H1 (cell line): Measurements from ENCODE around the gene ABHD18. TPM values are rescaled to one million over a fixed set of nuclear protein-coding genes. Genes with fewer than 3 reads are reported as not detected.
A peak's percentile ranks its signal among the peaks of the same experiment; 100 is the strongest.

Experiments used
- CTCF ChIA-PET: fragments of 300-600 bp; sonication (Branson Sonifier 250); formaldehyde crosslinking; loops from one replicate; lab custom pipeline; 2021; ENCODE audit not compliant: partially characterized antibody; lab: Charles Lee
- POLR2A ChIA-PET: fragments of 300-600 bp; sonication (Branson Sonifier 250); formaldehyde crosslinking; loops from one replicate; lab custom pipeline; 2021; ENCODE audit warnings: inconsistent platforms; ENCODE audit not compliant: partially characterized antibody; lab: Charles Lee
- DNase-seq, 2 experiments: peaks; one replicate each; pipeline versions ENCODE4 v3.0.0 to v3.0.0-alpha.2; 2010 to 2022; ENCODE audit warnings: low spot score in 2 of 2, low read depth in 1 of 2, mixed read lengths in 1 of 2
- FAIRE-seq: peaks from 2 replicates; lab custom pipeline; 2011; peaks lifted over from hg19 to GRCh38; lab: Jason Lieb, UNC
- H2AFZ ChIP-seq: 2 replicates; pipeline ENCODE4 v1.8.1; 2012; ENCODE audit warnings: low read length, inconsistent platforms
- H2AK5ac ChIP-seq: 2 replicates; pipeline ENCODE4 v1.6.1; 2013; ENCODE audit warnings: low read depth, low read length
- H2BK120ac ChIP-seq: replicated peaks from 2 replicates; pipeline ENCODE3; 2013; ENCODE audit warnings: low read depth, low read length, inconsistent platforms
- H2BK12ac ChIP-seq: 2 replicates; pipeline ENCODE4 v1.6.1; 2013; ENCODE audit warnings: low read depth, low read length
- H2BK15ac ChIP-seq: 2 replicates; pipeline ENCODE4 v1.6.1; 2013; ENCODE audit warnings: low read length
- H2BK20ac ChIP-seq: 2 replicates; pipeline ENCODE4 v1.6.1; 2013; ENCODE audit warnings: low read length
- H2BK5ac ChIP-seq: 2 replicates; pipeline ENCODE4 v1.6.1; 2013; ENCODE audit warnings: low read depth, low read length
- H3K14ac ChIP-seq: 2 replicates; pipeline ENCODE4 v1.6.1; 2013; ENCODE audit warnings: inconsistent platforms; ENCODE audit not compliant: insufficient read length
- H3K18ac ChIP-seq: 2 replicates; pipeline ENCODE4 v1.6.1; 2013; ENCODE audit warnings: low read length; ENCODE audit errors: extremely low read depth
- H3K23ac ChIP-seq: 2 replicates; pipeline ENCODE4 v1.6.1; 2013; ENCODE audit warnings: inconsistent platforms; ENCODE audit not compliant: insufficient read length
- H3K23me2 ChIP-seq: 2 replicates; pipeline ENCODE4 v1.6.1; 2013; ENCODE audit warnings: low read depth, low read length
- H3K27ac ChIP-seq: 2 replicates; pipeline ENCODE4 v1.6.1; 2011; ENCODE audit warnings: low read depth, low read length, inconsistent platforms
- H3K27me3 ChIP-seq, 4 experiments: replicated peaks in 1 of 4; 1 replicate in 1 of 4; 2 replicates in 3 of 4; pipeline versions ENCODE4 v1.6.1 to v1.8.1; 2011 to 2013; ENCODE audit warnings: low read length in 3 of 4, mild to moderate bottlenecking in 3 of 4, inconsistent platforms in 2 of 4, mixed read lengths in 2 of 4, moderate library complexity in 1 of 4; ENCODE audit not compliant: control insufficient read depth in 3 of 4, insufficient read depth in 3 of 4; ENCODE audit errors: extremely low read depth in 1 of 4
- H3K36me3 ChIP-seq, 4 experiments: 2 replicates each; pipeline versions ENCODE4 v1.6.1 to v1.8.1; 2011 to 2013; ENCODE audit warnings: mild to moderate bottlenecking in 4 of 4, low read length in 3 of 4, moderate library complexity in 2 of 4, control low read depth in 1 of 4, inconsistent platforms in 1 of 4; ENCODE audit not compliant: insufficient read depth in 4 of 4, control insufficient read depth in 2 of 4
- H3K4ac ChIP-seq: replicated peaks from 2 replicates; pipeline ENCODE3; 2013; ENCODE audit warnings: low read length, low read depth, mixed read lengths, inconsistent platforms; ENCODE audit not compliant: insufficient read length
- H3K4me1 ChIP-seq, 4 experiments: replicated peaks in 1 of 4; 1 replicate in 1 of 4; 2 replicates in 3 of 4; pipeline versions ENCODE4 v1.6.1 to v1.8.1; 2011 to 2013; ENCODE audit warnings: low read length in 3 of 4, inconsistent platforms in 2 of 4, mixed read lengths in 1 of 4; ENCODE audit not compliant: insufficient read depth in 4 of 4, control insufficient read depth in 3 of 4
- H3K4me2 ChIP-seq, 2 experiments: 2 replicates each; pipeline versions ENCODE4 v1.6.1 to v1.8.1; 2011 to 2013; ENCODE audit warnings: low read depth in 2 of 2, low read length in 2 of 2, control low read depth in 1 of 2, inconsistent platforms in 1 of 2, mild to moderate bottlenecking in 1 of 2; ENCODE audit not compliant: insufficient read depth in 1 of 2
- H3K4me3 ChIP-seq, 4 experiments: fragments of 200-600, 300-600 bp in 1 of 4; sonication (generic), shearing (Covaris generic), sonication (Bioruptor Twin) in 1 of 4; 2 replicates each; pipeline versions ENCODE4 v1.5.1 to v1.8.1; 2011 to 2016; ENCODE audit warnings: low read length in 4 of 4, low read depth in 3 of 4, control low read depth in 2 of 4, inconsistent platforms in 2 of 4, mild to moderate bottlenecking in 2 of 4, mixed read lengths in 1 of 4, moderate library complexity in 1 of 4; ENCODE audit not compliant: insufficient read depth in 2 of 4; ENCODE audit errors: extremely low read depth in 1 of 4
- H3K56ac ChIP-seq: replicated peaks from 2 replicates; pipeline ENCODE3; 2013; ENCODE audit warnings: low read depth, mild to moderate bottlenecking, mixed read lengths, low read length, inconsistent platforms; ENCODE audit not compliant: insufficient read length
- H3K79me1 ChIP-seq: 2 replicates; pipeline ENCODE4 v1.6.1; 2013; ENCODE audit warnings: low read depth, low read length, control low read depth
- H3K79me2 ChIP-seq, 2 experiments: 2 replicates each; pipeline versions ENCODE4 v1.6.1 to v1.8.1; 2012 to 2013; ENCODE audit warnings: low read length in 2 of 2, mild to moderate bottlenecking in 2 of 2, inconsistent platforms in 1 of 2; ENCODE audit not compliant: insufficient read depth in 2 of 2, control insufficient read depth in 1 of 2
- H3K9ac ChIP-seq, 4 experiments: replicated peaks in 1 of 4; 1 replicate in 1 of 4; 2 replicates in 3 of 4; pipeline versions ENCODE4 v1.6.1 to v1.8.1; 2011 to 2013; ENCODE audit warnings: low read depth in 3 of 4, low read length in 3 of 4, control low read depth in 2 of 4, mild to moderate bottlenecking in 2 of 4, moderate library complexity in 2 of 4, inconsistent platforms in 1 of 4; ENCODE audit errors: extremely low read depth in 1 of 4
- H3K9me3 ChIP-seq, 2 experiments: 2 replicates each; pipeline versions ENCODE4 v1.6.1 to v1.8.1; 2012 to 2013; ENCODE audit warnings: mild to moderate bottlenecking in 2 of 2, moderate library complexity in 2 of 2, control low read depth in 1 of 2, inconsistent platforms in 1 of 2, low read depth in 1 of 2, low read length in 1 of 2, mixed read lengths in 1 of 2; ENCODE audit not compliant: insufficient read depth in 2 of 2
- H4K20me1 ChIP-seq, 2 experiments: replicated peaks in 1 of 2; 2 replicates each; pipeline versions ENCODE3 to v1.8.1; 2011 to 2013; ENCODE audit warnings: inconsistent platforms in 2 of 2, low read length in 2 of 2, mild to moderate bottlenecking in 1 of 2; ENCODE audit not compliant: insufficient read depth in 2 of 2, control insufficient read depth in 1 of 2
- H4K5ac ChIP-seq: 2 replicates; pipeline ENCODE4 v1.6.1; 2013; ENCODE audit warnings: low read length, low read depth, mixed read lengths, inconsistent platforms; ENCODE audit not compliant: insufficient read length
- H4K8ac ChIP-seq: 2 replicates; pipeline ENCODE4 v1.8.0; 2013; ENCODE audit warnings: mild to moderate bottlenecking, moderate library complexity, low read length, inconsistent platforms; ENCODE audit not compliant: insufficient read depth; ENCODE audit errors: extremely low read depth
- H4K91ac ChIP-seq: replicated peaks from 2 replicates; pipeline ENCODE3; 2013; ENCODE audit warnings: low read length, mixed read lengths, inconsistent platforms; ENCODE audit not compliant: insufficient read length
- ASH2L ChIP-seq: fragments of 200-600, 300-600 bp; sonication (generic); IDR thresholded peaks from one replicate; pipeline ENCODE4 v1.7.1; 2017; ENCODE audit warnings: low read length
- BRCA1 ChIP-seq: IDR thresholded peaks from 2 replicates; pipeline ENCODE4 v1.6.1; 2012; ENCODE audit warnings: low read depth, low read length, improper control_type of control experiment
- CREB1 ChIP-seq: IDR thresholded peaks from 2 replicates; pipeline ENCODE4 v1.6.1; 2012; ENCODE audit warnings: inconsistent platforms
- EP300 ChIP-seq, 2 experiments: IDR thresholded peaks; 1 replicate in 1 of 2; 2 replicates in 1 of 2; pipeline ENCODE4 v1.6.1; 2011 to 2012; ENCODE audit warnings: low read depth in 2 of 2, low read length in 2 of 2, mild to moderate bottlenecking in 2 of 2, borderline replicate concordance in 1 of 2, inconsistent platforms in 1 of 2, moderate library complexity in 1 of 2
- JUND ChIP-seq: IDR thresholded peaks from 2 replicates; pipeline ENCODE4 v1.6.1; 2011; ENCODE audit warnings: mild to moderate bottlenecking, improper control_type of control experiment, low read length
- POLR2A ChIP-seq, 2 experiments: IDR thresholded peaks; 1 replicate in 1 of 2; 2 replicates in 1 of 2; pipeline ENCODE4 v1.6.1; 2011; ENCODE audit warnings: low read depth in 2 of 2, low read length in 2 of 2, mild to moderate bottlenecking in 2 of 2; ENCODE audit errors: control extremely low read depth in 1 of 2
- RAD21 ChIP-seq, 2 experiments: IDR thresholded peaks in 1 of 2; conservative IDR thresholded peaks in 1 of 2; 2 replicates each; pipeline ENCODE4 v1.6.1; 2011; ENCODE audit warnings: low read depth in 2 of 2, low read length in 2 of 2, improper control_type of control experiment in 1 of 2, inconsistent platforms in 1 of 2, mild to moderate bottlenecking in 1 of 2, moderate library complexity in 1 of 2
- SAP30 ChIP-seq: fragments of 300-600 bp; sonication (generic); IDR thresholded peaks from 2 replicates; pipeline ENCODE4 v1.7.1; 2012; ENCODE audit warnings: low read length, moderate library complexity, mild to moderate bottlenecking, inconsistent platforms; ENCODE audit not compliant: insufficient read depth, insufficient replicate concordance
- TAF1 ChIP-seq: IDR thresholded peaks from 2 replicates; pipeline ENCODE4 v1.6.1; 2011; ENCODE audit warnings: mild to moderate bottlenecking, low read depth, low read length
- YY1 ChIP-seq: IDR thresholded peaks from 2 replicates; pipeline ENCODE4 v1.6.1; 2011; ENCODE audit warnings: low read depth, mild to moderate bottlenecking, low read length
- WGBS, 2 experiments: shearing (Covaris generic) in 1 of 2; methylation state at CpG; one replicate each; pipeline versions ENCODE4 v1.1.6 to v1.1.7; 2013 to 2015; ENCODE audit warnings: low lambda C conversion rate in 2 of 2, mixed read lengths in 2 of 2, inconsistent platforms in 1 of 2, low coverage in 1 of 2, missing lambda C conversion rate in 1 of 2; ENCODE audit not compliant: insufficient replicate concordance in 2 of 2, insufficient coverage in 1 of 2, insufficient read length in 1 of 2; ENCODE audit errors: extremely low coverage in 1 of 2, missing lambda C conversion rate in 1 of 2; 5-methylcytosine and 5-hydroxymethylcytosine counted together
- polyA plus RNA-seq, 7 experiments: library from polyadenylated mRNA; depleted of rRNA in 3 of 7; stranded (reverse) in 5 of 7; unstranded in 2 of 7; fragments of >200 nt in 5 of 7; fragments of 200-250 nt in 2 of 7; gene quantifications; 1 replicate in 5 of 7; 2 replicates in 1 of 7; 4 replicates in 1 of 7; pipeline versions ENCODE4 v1.2.1 to v1.2.3, GENCODE V29; 2011 to 2013; ENCODE audit warnings: missing spikeins in 2 of 7, mixed read lengths in 2 of 7
- total RNA-seq: library from RNA; stranded (reverse); fragmentation: NEBNext Ultra II Directional; extraction: Animal tissue kit (Norgen Biotek cat#: 25700); gene quantifications from 2 replicates; pipeline ENCODE4 v1.2.1, GENCODE V29; 2021

The ABHD18 gene
- total and polyA plus RNA-seq, 2 of the 8 experiments (the other 6 are each of a cell fraction or from before 2014, with no cell fraction given) = 2.7 to 17.0 TPM

DNA sequence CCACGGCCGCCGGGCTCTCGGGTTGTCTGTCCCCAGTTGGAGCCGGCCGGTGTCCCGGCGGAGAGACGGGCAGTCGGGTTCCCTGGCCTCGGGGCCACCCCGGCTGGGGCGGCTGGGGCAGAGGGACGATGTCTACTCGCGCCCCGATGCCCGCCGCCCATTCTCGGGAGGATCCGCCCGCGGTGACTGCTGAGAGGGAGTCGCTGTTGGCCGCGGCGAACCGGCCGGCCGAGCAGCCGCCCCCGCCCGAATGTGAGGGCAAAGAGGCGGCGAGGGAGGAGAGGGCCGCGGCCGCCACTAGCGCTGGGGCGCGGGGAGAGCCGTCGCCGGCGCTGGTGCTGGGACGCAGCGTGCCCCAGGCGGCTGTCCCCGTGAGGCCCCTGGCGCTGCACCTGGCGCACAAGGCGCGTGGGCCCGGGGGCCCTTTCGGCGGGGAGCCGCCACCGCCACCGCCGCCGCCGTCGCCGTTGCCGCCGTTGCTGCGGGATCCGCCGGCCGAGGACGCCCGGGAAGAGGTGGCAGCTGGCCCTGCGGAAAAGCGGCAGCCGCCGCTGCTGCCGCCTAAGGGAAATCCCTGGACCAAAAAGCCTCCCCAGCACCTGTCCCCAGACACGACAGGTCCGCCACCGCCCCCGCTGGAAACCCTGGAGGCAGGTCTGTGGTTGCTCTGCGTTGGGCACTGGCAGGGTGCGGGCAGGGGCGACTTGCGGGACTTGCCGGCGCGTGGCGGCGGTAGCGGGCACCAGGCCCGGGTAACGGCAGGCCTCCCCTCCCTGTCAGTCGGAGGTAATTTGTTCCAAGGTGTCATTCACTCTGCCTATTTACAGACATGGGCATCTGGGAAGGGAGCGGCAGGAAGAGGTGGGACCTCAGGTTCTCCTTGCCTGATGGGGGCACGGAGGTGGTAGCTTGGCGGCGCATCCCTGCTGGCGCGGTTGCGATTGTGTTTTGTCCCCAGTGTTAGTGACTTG lies 96.6 kb downstream of the ABHD18 start:
- Histone ChIP-seq H3K27me3 (no peaks in the 10 kb centered on the region), H4K8ac (peak overlapping the region; percentile 89; the same call in 1 of the 2 replicates), H3K23ac (no peak overlapping the region), H3K56ac (no peak overlapping the region), H3K4me3 (peak overlapping the region; percentile 59 to 81 (median 76)), H3K9ac (peak overlapping the region; percentile 30 to 95 (median 92); a peak in 6 of 7 replicates), H3K79me1 (no peaks in the 10 kb centered on the region), H2BK120ac (no peak overlapping the region), H3K4ac (no peak overlapping the region), H3K36me3 (no peaks in the 10 kb centered on the region), H3K4me1 (peaks cover 0 to 6% (median 0%) of the 10 kb centered on the region in 4 experiments; a peak in 3 of 7 replicates), H3K18ac (no peak overlapping the region), H2AFZ (no peak overlapping the region), H4K20me1 (peaks cover 2 to 5% of the 10 kb centered on the region in 2 experiments), H2BK5ac (no peak overlapping the region), H2BK20ac (no peak overlapping the region), H3K23me2 (no peaks in the 10 kb centered on the region; the same call in 1 of the 2 replicates), H3K79me2 (peaks cover 14 to 44% of the 10 kb centered on the region in 2 experiments; a peak in 3 of 4 replicates), H2BK15ac (no peak overlapping the region), H3K14ac (no peak overlapping the region), H2BK12ac (no peak overlapping the region), H4K91ac (no peak overlapping the region), H3K27ac (peak overlapping the region; percentile 96; the same call in 1 of the 2 replicates), H2AK5ac (no peak overlapping the region), H4K5ac (no peak overlapping the region), H3K4me2 (peak overlapping the region; percentile 91 to 92), H3K9me3 (no peaks in the 10 kb centered on the region)
- FAIRE-seq (no peak), DNase-seq (peak in 1 of 2 experiments; percentile 78)
- POLR2A ChIA-PET = interaction anchor here (0.6 to 4.5 kb wide), 13 partner anchors 8 to 226 kb away, joined by 3 to 40 read pairs (median 4); partner anchors contain the start of genes ABHD18, MFSD8, PGRMC2 and PLK4
- WGBS, 2 experiments = 1% methylated on average over 74 of the region's 101 CpGs; no CpG with 5 or more reads in 1 of the 2 experiments
- CTCF ChIA-PET = interaction anchor here (0.6 kb wide), 1 partner anchor 41 kb away, joined by 3 read pairs; no protein-coding TSS in a partner anchor
- TF ChIP-seq CREB1 = no peak
- peak; percentile 59 for TF ChIP-seq SAP30
- no peak for TF ChIP-seq ASH2L
- TF ChIP-seq TAF1 = peak; percentile 51; the same call in 1 of the 2 replicates
- peak in 1 of 2 experiments; percentile 27; a peak in 1 of 3 replicates for TF ChIP-seq POLR2A (IDR thresholded peaks at IDR 0.05; ENCODE audit: control extremely low read depth in 1 of 2, low read depth in 2 of 2, low read length in 2 of 2)
- peak in 1 of 2 experiments; percentile 17; a peak in 1 of 4 replicates for TF ChIP-seq RAD21 (IDR thresholded peaks at IDR 0.05 in 1 of 2, conservative IDR thresholded peaks at IDR 0.05 in 1 of 2; ENCODE audit: low read depth in 2 of 2, low read length in 2 of 2)
- TF ChIP-seq JUND = no peak
- 0 out of 3 replicates have a peak, but pooled peaks of 1 of the 2 experiments have one; percentile 6 for TF ChIP-seq EP300 (IDR thresholded peaks at IDR 0.05; ENCODE audit: borderline replicate concordance in 1 of 2, low read depth in 2 of 2, low read length in 2 of 2)
- TF ChIP-seq BRCA1 = no peak
- TF ChIP-seq YY1 = peak; percentile 9; the same call in 1 of the 2 replicates
